Measurements from ENCODE around the gene SLX9.
"Not testable (repeated sequence)": the region's sequence is repeated elsewhere in the genome, so short reads cannot be mapped to it uniquely, and the experiment has no call there.

SLX9 gene

DNA sequence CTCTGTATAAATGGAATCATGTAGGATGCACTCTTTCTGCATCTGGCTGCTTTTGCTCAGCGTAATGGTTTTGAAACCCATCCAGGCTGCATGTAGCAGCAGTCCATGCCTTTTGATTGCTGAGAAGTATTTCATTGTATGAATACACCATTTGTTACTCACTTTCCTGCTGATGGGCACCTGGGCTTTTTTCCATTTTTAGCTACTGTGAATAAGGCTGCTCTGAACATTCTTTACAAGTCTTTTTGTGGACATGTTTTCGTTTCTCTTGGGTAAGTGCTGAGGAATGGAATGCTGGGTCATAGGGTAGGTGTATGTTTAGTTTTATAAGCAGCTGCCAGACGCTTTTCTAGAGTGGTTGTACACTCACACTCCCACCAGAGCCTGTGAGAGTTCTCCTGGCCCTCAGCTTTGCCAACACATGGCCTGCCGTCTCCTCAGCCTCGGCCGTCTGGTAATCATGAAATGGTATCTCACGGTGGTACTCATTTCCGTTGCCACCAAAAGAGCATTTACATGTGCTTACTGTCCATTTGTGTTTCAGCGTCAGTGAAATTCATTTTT, 22.7 kb downstream of the SLX9 start:
- no peak for DNase-seq

DNA sequence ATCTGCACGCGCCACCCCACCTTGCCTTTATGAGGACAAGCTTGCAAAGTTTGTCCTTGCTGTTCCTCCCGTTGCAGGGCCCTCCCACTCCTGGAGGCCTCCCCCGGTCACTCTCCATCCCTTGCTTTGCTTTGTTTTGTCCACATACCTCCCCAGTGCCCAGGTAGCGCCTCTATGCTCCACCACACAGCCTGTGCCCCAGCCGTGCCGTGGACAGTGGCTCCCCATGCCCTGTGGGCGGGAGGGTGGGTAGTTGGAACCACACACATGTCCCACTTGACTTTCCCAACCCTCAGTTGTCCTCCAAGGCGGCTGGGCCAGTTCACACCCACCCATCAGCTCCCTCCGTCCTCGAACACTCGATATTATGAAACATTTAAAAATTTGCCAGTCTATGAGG, 24.6 kb downstream of the SLX9 start:
- no peak for DNase-seq

DNA sequence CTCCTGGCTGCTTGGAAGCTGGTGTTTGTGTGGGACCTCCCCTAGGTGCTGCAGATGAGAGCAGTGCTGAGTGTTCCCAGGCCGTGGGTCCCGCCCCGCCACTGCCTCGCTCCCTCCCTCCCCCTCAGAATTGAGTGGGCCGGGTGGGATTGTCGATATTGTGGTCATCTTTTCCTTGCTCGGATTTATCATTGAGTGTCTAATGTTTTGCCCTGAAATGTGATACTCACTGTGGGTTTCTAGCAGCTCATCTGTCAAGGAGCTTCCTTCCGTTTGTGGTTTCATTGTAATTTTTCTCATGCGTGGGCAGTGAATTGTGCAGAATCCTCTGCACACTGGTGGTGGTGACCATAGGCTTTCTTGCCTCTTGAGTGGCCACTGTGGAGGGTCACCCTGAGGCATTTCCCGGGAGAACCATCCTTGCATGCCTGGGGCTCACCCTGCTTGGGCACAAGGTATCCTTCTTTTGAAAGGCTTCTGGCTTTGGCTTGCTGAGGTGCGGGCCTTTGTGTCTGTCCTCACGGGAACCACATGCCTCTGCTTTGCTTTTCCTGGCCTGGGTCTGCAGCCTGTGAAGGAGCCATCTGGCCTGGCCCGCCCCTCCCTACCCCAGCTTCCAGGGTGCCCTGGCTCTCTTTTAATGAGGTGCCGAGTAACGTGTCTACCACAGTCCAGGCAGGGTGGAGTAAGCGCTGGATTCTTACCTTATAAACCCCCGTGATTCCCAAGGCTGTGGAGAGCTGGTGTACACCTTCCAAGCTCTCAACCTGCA, 25.6 kb downstream of the SLX9 start:
- peak in 2 of 6 experiments; percentile 11 to 12 for DNase-seq

DNA sequence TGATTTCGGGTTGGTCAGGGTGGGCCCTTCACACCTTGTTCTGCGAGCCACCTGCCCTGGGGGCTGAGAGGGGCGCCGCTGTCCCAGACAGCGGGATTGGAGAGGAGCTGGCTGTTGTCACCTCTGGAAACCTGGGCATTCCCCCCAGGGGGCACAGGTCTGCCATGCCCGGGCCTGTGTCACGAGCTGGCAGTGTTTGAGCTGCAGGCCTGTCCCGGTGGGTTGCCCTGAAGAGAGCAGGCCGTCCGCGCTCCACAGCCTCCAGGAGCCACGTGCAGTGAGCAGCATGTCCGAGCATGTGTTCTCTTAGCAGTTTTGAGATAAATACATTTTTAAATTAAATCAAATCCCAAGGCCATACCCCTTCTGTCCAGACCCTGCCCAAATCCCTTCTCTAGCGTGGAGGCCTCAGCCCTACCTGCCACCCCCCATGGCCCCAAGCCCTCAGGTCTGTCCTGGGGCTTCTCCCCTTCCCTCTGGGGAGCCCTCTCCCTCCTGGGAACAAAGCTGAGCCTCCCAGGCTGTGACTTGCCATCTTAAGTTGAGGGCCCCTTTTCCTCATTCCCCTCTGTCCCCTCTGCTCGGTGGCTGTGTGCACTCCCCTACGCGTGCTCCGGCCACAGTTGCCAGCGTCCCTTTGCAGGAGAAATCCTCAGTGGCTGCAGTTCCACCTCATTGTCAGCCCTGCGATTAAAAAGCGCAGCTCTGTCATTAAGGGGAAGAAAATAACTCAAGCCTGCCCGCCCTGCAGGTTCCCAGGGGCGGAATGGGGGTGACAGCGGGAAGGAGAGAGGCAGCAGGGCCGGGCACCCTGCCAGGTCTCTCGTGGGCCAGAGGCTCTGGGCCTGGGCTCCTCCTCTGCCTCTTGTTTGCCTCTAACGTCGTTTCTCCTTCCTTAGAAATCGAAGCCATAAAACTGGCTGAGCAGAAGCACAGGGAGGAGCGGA, 26.6 kb downstream of the SLX9 start:
- no peak for DNase-seq

DNA sequence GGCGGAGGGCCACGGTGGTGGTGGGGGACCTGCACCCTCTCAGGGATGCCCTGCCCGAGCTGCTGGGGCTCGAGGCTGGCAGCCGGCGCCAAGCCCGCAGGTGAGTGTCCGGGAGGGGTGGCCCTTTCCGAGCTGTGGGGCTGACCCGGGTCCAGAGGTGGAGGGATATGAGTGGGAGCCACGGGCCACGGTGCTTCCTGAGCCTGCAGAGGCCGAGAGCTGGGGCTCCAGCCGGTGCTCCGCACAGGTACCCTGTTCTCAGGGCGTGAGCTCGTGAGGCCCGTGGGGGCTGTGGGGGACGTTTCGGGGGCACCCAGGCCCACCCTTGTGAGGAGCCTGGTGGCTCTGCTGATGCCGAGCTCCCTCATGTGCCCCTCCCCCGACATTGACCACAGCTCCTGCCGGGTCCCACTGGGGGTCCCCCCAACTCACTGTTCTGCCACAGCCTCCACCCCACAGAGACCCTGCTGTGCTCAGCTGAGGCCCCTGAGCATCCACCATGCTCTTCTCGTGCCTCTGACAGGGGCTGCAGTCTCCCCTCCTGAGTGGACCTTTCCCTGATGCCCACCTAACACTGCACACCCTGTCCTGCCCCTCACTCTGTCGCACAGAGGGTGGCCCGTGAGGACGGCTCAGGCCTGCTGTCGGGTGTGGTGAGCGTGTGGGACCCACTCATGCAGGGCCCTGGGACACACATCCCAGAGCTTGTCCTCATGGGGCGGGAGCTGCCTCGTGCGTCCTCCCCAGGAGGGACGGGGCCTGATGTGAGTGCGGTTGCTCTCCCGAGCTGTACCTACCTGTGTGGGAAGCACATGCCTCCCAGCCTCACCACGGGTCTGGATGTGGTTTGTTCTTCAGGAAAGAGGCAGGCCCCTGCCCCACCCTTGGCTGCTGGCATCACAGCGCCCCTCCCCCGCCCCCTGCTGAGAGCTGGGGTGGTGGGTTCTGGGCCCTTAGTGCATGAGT, 27.5 kb downstream of the SLX9 start:
- DNase-seq: no peak

DNA sequence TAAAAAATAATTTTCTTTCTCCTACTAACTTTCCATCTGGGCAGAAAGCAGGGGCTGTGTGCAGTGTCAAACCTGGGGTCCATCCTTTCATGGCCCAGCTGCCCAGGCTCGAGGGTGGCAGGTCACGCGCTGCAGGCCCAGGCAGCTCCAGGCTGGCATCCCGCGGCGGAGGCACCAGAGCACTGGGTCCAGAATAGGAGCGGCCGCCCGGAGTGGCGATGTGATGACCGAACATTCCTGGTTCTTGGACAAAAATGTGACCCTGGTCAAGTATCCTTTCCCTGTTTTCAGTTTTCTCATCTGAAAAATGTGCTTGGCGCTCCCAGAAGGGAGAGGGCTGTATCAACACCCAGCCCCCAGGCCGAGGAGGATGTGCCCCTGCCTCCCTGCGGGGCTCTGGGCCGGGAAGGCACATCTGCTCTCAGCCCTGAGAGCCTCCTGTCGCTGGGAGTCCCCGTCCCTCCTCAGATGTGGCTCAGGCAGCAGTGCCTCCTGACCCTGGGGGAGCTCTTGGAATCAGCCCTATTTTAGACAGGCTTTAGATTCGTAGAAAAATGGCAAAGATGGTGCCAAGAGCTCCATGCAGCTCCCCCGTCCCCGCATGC, 29.3 kb downstream of the SLX9 start:
- no peak for DNase-seq

DNA sequence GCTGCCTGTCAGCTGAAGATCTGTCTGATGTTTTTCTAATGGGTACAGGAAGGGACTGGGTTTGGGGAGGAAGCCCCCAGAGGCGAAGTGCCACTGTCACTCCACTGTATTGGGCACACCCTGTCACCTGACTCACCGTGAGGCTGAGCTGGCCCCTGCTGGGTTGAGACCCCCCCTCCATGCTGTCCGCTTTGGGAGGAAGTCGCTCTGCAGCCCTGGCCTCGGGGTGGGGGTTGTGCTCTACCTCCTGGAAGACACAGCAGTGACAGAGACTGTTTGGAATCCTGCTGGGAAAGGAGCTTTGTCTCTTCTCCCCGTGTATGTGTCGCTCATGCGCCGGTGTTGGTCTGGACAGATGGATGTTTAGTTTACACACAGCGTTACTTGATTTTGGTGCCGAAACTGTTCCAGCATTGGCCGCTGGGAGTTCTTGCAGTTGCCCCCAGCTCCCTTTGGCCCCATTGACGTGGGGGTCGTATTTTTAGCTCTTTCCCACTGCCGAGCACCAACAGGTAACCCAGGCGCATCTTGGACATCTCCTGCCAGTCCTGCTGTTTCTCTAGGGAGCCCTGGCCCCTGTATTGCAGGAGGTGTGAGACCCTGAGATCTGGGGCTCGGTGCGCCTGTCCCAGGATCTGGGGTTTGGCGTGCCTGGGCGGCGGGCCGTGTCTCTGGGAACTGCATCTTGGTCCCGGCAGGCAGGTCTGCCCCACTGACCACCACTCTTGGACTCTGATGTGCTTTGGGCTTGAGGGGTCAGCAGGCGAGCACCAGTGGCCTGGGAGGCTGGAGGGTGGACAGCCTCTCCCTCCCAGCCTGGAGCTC, 30.3 kb downstream of the SLX9 start:
- no peak for DNase-seq

DNA sequence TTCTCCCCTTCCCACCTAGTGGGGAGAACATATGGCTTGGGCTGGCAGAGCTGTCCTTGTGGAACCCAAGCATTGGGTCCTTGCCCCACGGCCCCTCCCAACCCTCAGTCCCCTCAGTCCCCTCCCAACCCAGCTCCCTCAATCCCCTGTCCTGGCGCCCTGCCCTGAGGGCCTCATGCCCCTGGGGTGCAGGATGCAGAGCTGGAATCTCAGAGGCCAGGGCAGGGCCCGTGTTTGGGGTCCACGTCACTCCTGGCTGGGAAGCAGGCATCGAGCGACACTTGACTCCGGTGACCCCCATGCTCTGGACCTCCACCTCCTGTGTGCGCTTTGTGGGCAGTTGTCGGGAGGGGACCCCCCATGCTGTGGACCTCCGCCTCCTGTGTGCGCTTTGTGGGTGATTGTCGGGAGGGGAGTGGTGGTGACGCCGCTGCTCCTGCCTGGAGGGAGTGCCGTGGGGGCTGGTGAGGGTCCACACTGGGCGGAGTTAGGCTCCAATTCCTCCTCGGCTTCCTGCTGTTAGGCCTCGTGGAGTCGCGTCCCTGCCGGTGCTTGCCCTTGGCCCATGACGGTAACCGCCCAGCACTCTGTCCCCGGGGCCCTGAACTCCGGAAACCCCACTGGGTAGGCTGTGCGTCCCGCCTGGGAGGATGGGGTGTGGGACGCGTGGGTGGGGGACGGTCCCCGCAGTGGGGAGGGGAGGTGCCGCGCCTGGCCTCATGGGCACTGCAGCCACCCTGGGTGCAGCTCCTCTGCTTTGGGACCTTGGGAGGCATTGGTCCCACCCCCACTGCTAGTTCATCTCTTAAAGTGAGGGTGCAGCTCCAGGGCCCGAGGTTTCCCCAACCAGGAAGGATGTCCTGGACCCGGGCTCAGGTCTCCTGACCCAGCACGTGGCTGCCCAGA, 31.2 kb downstream of the SLX9 start:
- DNase-seq: no peak

DNA sequence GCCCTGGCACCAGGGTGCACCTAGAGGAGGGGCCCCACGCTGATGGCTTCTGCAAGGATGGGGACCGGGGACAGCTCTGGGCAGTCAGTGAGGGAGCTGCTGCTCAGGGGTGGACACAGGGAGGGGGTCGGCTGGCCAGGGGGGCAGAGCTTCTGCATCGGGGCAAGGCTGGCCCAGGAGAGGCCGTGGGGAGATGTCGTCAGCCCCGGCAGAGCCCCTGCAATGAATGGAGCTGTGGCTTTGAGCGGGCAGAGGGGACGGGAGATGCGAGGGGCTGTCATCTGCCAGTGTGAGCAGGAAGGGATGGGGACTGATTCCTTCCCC, 31.8 kb downstream of the SLX9 start:
- DNase-seq: no peak

DNA sequence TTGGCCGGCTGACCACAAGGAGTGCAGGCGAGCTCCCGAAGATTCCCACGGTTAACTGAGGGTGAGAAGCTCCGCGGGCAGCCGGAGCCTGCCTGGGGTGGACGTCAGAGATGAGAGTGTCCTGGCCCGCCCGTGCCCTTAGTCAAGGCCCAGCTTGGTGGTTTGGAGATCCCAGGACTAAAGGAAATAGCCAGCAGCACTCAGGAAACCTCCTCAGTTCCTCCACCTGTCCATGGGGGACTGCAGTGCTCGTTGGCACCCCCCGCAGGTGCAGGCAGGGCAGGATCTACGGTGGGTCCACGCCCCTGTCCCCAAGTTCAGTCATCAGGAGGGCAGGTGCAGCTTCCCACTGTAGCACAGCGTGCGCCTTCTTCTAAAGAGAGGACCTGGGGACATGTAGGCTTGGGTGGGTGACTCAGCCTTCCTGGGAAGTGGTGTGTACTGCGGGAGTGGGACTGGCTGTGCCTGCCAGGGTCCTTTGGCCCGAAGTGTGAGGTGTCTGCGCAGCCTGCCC, 32.5 kb downstream of the SLX9 start:
- no peak for DNase-seq

DNA sequence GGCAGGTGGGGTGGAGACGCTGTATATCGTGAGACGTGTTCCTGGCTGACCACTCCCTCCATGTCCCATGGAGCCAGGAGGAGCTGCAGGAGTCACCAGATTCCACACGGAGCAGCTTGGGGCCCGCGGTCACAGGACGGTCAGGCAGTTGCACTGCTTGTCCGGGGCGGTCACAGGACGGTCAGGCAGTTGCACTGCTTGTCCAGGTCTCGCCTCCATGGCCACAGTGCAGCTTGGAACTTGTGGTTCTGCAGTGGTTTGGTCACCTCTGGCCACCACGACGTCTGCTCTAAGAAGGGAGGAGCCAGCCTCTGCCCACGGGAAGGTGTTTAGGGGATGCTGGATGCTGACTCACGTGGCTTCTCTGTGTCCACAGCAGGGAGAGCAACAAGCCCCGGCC, 33.0 kb downstream of the SLX9 start:
- DNase-seq: no peak

DNA sequence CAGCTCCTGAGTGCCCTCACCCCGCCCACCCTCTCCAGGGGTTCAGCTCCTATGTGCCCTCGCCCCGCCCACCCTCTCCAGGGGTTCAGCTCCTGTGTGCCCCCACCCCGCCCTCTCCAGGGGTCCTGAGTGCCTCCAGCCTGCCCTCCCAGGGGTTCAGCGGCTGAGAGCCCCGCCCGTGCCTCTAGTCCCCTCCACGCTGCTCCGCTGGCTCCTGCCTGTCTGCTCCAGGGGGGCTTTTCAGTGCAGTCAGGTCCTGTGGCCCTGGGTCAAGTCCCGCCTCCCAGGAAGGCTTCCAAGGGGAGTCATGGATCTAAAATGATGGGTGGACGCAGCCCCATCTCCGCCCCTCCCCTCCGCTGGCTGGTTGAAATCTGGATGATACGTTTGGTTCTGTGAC, 33.8 kb downstream of the SLX9 start:
- DNase-seq: no peak

DNA sequence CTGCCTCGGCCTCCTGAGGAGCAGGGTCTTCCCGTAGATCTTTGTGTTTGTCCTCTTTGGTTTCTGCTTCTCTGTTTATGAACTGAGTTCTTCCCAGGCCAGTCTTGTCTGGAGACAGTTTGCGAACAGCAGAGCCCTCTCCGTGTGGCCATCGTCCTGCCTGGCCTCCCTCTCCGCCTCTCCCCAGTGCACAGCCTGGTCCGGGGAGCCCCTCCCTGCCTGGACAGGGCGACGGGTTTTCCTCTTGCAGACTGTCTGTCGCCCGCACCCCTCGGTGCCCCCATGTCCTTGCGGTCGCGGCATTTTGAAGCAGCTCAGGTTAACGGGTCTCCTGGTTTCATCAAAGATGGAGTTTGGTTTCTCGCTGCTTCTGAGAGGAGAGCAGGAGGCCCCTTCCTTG, 34.8 kb downstream of the SLX9 start:
- DNase-seq: no peak

DNA sequence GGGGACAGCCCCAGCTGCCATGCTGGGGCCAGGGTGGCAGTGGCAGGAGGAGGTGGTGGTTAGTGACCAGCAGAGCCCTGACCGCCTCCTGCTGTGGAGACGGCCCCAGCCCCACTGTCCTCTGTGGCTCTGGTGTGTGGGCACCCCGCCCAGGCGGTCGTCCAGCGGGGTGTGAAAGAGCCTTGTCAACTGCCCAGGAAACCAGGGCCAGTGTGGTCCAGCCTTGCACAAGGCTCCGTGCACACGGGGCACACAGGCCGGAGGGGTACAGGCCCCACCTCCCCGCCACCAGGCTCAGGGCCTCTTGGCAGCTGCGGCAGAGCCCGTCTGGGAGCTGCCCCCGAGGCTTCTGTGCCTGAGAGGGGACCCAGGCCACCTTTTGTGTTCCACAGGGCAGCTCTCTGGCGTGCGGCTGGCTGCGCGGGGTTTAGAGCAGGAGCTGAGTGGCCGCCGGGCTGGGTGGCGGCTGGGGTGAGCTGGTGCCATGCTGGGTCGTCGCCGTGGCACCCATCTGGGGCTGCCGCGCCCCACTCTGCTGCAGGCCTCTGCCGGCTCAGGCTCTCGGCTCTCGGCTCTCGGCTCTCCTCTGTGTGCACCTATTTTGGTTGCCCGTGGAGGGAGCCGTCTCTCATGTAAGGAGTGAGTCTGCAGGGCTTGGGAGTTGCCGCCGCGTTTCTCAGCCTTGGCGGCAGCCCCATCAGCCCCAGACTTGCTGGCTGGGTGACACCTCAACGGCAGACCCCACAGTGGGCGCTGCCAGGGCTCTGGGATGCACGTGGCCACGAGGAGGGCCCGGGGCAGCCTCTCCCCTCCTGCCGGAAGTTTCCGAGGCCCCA, 36.1 kb downstream of the SLX9 start:
- DNase-seq: no peak

DNA sequence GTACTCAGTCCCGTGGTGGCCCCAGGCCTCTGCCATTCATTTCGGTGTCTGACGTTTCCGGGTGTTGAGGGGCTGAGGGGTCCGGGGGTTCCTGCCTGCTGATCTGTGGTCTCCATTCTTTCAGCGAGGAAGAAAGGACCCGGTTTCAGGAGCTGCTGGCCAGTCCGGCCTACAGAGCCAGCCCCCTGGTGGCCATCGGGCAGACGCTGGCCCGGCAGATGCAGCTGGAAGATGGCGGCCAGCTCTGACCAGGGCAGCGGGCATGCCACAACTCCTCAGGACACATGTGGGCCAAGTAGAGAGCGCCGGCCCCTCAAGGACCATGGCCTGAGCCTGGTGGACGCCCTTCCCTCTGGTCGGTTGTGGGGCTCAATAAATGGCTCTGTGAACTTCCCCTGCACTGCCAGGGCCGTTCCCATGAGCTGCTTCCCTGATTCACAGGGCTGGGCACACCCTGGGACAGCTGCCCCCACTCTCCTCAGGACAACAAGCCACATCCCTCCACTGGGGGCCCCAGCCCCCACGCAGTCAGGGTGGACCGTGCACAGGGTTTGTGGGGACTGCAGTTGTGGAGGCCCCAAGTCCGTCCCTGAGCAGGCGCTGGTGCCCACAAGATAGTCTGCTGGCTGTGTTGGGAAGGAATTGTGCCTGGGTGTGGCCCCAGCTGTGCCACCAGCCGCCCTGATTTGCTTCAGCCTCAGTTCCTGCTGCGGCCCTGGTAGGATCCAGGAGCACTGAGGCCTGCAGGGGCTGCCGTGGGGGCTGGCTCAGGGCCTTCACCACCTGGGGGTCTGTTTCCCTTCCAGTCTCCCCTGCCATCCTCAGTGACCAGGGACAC, 36.9 kb downstream of the SLX9 start:
- not testable (repeated sequence) for DNase-seq

DNA sequence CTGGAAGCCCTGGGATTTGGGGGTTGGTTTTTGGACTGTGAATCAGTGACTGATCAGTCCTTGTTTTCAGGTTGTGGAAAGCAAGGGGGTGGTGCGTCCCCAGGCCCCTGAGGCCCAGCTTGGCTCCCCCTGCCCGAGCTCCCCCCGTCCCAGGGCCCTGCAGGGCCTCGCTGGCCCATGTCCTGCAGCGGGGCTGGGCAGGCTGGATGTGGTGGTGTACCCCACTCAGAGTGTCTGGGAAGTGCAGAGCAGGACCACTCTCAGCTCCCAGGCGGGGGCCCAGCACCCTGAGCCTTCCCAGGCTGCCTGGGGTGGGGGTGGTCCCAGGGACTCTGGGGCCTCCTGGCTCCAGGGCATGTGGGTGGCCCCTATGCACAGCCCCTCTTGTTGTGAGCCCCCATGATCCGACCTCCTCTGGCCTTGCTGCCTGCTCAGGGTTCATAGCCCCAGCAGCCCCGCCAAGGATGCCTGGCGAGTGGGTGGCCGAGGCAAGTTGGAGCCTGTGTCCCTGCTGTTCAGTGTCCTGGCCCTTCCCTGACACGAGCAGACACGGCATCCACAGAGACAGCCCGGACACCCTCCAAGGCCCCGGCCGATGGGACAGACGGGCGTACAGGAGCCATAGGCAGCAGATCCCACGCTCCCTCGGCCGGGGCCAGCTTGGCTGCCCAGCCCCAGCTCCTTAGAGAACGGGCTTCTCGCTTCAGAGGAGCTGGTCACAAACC, 37.9 kb downstream of the SLX9 start:
- DNase-seq: no peak
